Mesodermal cell (in vitro differentiated cells): Measurements from ENCODE around the gene TNIK.

ENCODE experiments used
- H3K27ac ChIP-seq: 2 replicates; pipeline ENCODE4 v1.7.0; 2013; ENCODE audit warnings: mild to moderate bottlenecking, low read depth, low read length, moderate library complexity; ENCODE audit not compliant: severe bottlenecking
- H3K36me3 ChIP-seq: 2 replicates; pipeline ENCODE4 v1.7.1; 2013; ENCODE audit warnings: mild to moderate bottlenecking, low read length, moderate library complexity; ENCODE audit not compliant: control insufficient read depth, insufficient read depth
- H3K4me1 ChIP-seq: one replicate; pipeline ENCODE4 v1.7.1; 2013; ENCODE audit warnings: mild to moderate bottlenecking, low read length; ENCODE audit not compliant: insufficient read depth, control insufficient read depth, poor library complexity, severe bottlenecking
- H3K4me3 ChIP-seq: 2 replicates; pipeline ENCODE4 v1.7.0; 2013; ENCODE audit warnings: low read length, control low read depth, mild to moderate bottlenecking; ENCODE audit not compliant: insufficient read depth, poor library complexity, severe bottlenecking; ENCODE audit errors: extremely low read depth
- H3K9me3 ChIP-seq: 2 replicates; pipeline ENCODE4 v1.7.1; 2013; ENCODE audit warnings: mild to moderate bottlenecking, low read length, moderate library complexity; ENCODE audit not compliant: control insufficient read depth
- WGBS, 2 experiments: methylation state at CpG; one replicate each; pipeline ENCODE4 v1.1.5; 2013; ENCODE audit warnings: missing lambda C conversion rate in 2 of 2; ENCODE audit not compliant: insufficient coverage in 2 of 2; 5-methylcytosine and 5-hydroxymethylcytosine counted together

The TNIK gene

DNA sequence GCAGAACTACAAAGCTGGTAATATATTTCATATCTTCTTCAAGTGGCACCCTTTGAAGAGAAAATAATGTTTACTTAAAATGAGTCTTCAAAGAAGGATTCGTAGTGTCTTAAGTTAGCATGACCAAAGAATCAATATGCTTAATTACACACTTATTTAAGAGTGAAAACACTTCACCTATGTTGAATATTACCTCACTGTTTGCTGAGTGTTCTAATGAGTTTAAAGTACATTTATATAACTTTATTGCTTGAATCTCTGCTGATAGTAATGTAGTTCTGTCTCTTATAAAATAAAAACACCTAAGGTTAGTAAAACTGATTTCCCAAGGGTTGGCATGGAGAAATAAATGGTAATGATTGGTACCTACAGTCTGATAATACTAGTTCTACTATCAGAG is 290.3 kb downstream of the TNIK start:
- no peaks in the 10 kb centered on the region for H3K4me1 ChIP-seq
- WGBS, 2 experiments, result no CpG with 5 or more reads among the region's 1 CpG

GRCh38 chr3:171169443-171169842 is 290.8 kb downstream of the TNIK start:
- Histone ChIP-seq H3K36me3 (peaks cover 45% of the 10 kb centered on the region), H3K27ac (no peak overlapping the region), H3K4me1 (no peaks in the 10 kb centered on the region), H3K9me3 (no peaks in the 10 kb centered on the region), H3K4me3 (no peak overlapping the region)
- no CpG with 5 or more reads among the region's 2 CpGs for WGBS, 2 experiments

More for the DNA sequence above, 290.3 kb downstream of the TNIK start:
- no peaks in the 10 kb centered on the region for H3K9me3 ChIP-seq
- H3K27ac ChIP-seq, result no peak overlapping the region
- peaks cover 41% of the 10 kb centered on the region for H3K36me3 ChIP-seq
- no peak overlapping the region for H3K4me3 ChIP-seq

DNA sequence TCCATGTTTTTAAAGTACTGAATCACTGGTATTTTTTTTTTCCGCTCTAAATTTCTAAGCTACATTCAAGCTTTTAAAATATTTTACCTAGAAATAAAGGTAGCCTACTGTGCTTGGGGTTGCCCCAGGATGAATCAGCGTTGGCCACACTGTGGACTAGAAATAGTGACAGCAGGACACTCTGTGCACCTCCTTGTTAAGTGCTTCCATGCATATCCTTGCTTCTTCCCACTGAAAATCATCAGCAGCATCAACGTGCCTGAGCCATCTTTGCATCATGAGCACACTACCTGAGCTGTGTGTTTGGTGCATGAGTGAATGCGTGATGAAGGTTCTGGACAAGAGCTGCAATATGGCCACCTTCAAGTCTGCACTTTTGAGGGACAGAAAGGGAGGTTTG is 291.7 kb downstream of the TNIK start:
- no peak overlapping the region for H3K4me3 ChIP-seq
- no peaks in the 10 kb centered on the region for H3K9me3 ChIP-seq
- peaks cover 48% of the 10 kb centered on the region for H3K36me3 ChIP-seq
- H3K4me1 ChIP-seq, result no peaks in the 10 kb centered on the region
- H3K27ac ChIP-seq, result no peak overlapping the region
- WGBS, 2 experiments, result 79 to 80% methylated on average over 1 to 2 of the region's 4 CpGs

DNA sequence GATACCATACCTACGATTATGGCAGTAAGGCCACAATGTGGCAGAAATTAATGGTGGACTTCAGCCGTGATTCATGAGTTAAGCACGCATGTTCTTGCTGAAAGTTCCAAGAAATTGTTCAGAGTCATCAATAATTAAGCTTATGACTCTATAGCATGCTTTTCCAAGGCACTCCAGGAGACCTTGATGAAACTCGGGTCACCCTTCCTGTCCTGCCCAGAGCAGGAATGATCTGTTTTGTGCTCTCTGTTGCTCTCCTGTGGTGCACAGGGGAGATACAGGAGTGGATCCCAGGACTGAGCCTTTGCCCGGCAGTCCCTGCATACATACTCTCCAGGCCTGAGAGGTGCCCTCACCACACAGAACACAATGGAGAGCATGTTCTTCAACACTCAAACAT is 292.1 kb downstream of the TNIK start:
- Histone ChIP-seq H3K9me3 (peaks cover 3% of the 10 kb centered on the region), H3K27ac (no peak overlapping the region), H3K4me1 (no peaks in the 10 kb centered on the region), H3K36me3 (peaks cover 46% of the 10 kb centered on the region), H3K4me3 (no peak overlapping the region)
- WGBS, 2 experiments, result 75 to 87% methylated on average over 4 of the region's 5 CpGs

GRCh38 chr3:171165983-171166382 is 294.2 kb downstream of the TNIK start:
- Histone ChIP-seq H3K4me3 (no peak overlapping the region), H3K9me3 (peaks cover 7% of the 10 kb centered on the region), H3K27ac (no peak overlapping the region), H3K36me3 (peaks cover 58% of the 10 kb centered on the region), H3K4me1 (no peaks in the 10 kb centered on the region)
- 78 to 100% methylated on average over 1 of the region's 1 CpG for WGBS, 2 experiments

DNA sequence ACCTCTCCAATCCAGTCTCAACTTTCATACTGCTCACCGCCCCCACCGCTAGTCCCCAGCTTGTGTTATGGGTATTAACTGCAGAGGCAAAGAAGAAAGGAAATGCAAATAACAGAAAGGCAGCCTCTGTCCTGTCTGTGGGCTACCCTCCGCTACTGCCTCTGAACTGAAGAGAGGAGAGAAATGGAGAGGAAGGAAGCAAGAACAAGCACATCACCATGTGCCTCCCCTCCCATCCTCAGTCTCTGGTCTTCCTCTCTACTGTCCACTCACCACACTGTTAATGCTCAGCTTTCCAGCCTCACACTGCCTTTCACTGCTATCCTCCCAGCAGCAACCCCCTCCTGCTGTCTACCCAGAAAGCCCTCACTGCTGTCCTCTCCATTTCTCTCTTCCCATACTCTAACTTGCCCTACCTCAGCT is 294.7 kb downstream of the TNIK start:
- Histone ChIP-seq H3K4me1 (no peaks in the 10 kb centered on the region), H3K4me3 (no peak overlapping the region), H3K27ac (no peak overlapping the region), H3K9me3 (peaks cover 7% of the 10 kb centered on the region), H3K36me3 (peaks cover 59% of the 10 kb centered on the region)
- WGBS, 2 experiments, result 100% methylated on average over 1 of the region's 3 CpGs; no CpG with 5 or more reads in 1 of the 2 experiments

DNA sequence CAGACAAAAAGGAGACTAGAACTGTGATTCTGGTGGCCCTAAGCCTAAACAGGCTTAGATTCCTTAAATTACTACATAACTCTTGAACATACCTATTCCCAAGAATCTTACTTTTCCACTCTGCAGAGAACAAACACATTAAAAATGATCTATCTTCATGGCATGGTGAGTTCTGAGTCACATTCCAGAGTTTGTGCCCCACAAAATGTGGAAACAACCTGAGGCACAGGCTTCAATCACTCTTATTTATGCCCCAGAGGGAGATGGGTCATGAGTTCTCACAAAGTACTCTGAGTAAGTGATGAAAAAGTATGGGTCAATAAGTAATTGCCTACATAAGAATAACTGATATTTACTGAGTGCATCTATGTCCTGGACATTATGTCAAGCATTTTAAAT is 296.1 kb downstream of the TNIK start:
- H3K36me3 ChIP-seq, result peaks cover 73% of the 10 kb centered on the region

GRCh38 chr3:171163101-171164066 is 296.8 kb downstream of the TNIK start:
- Histone ChIP-seq H3K4me1 (no peaks in the 10 kb centered on the region), H3K36me3 (peaks cover 80% of the 10 kb centered on the region), H3K9me3 (peaks cover 7% of the 10 kb centered on the region), H3K27ac (no peak overlapping the region), H3K4me3 (no peak overlapping the region)

More for the DNA sequence above, 296.1 kb downstream of the TNIK start:
- Histone ChIP-seq H3K4me3 (no peak overlapping the region), H3K9me3 (peaks cover 7% of the 10 kb centered on the region), H3K4me1 (no peaks in the 10 kb centered on the region), H3K27ac (no peak overlapping the region)

- Histone ChIP-seq H3K4me3 (no peak overlapping the region), H3K36me3 (peaks cover 89% of the 10 kb centered on the region), H3K27ac (no peak overlapping the region), H3K4me1 (peaks cover 6% of the 10 kb centered on the region), H3K9me3 (peaks cover 7% of the 10 kb centered on the region)
- WGBS, 2 experiments, result 80 to 100% methylated on average over 1 of the region's 1 CpG
Measured at GRCh38 chr3:171160325-171160724, 299.9 kb downstream of the TNIK start.

DNA sequence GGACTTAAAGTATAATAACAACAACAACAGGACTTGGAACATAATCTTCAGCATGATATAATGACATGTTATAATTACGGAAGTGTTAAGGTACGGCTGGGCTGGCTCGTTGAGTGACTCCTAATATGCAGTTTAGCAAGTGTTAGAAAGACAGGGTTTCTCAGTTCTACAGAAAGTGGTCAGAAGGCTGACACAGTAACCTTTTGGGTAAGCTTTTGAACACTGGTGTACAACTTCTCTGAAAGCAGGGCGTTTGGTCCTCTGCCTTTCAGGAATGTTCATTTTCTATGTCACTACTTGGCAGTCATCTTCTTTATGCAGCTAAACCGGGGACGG is 300.4 kb downstream of the TNIK start:
- H3K4me1 ChIP-seq, result peaks cover 6% of the 10 kb centered on the region
- 92 to 96% methylated on average over 4 of the region's 6 CpGs for WGBS, 2 experiments

More for the DNA sequence above, 300.4 kb downstream of the TNIK start:
- Histone ChIP-seq H3K9me3 (peaks cover 7% of the 10 kb centered on the region), H3K27ac (no peak overlapping the region), H3K36me3 (peaks cover 87% of the 10 kb centered on the region), H3K4me3 (no peak overlapping the region)
